ENCODE data around the gene TBC1D8. TPM values are rescaled to one million over a fixed set of nuclear protein-coding genes. Genes with fewer than 3 reads are reported as not detected.

The TBC1D8 gene
- total and polyA plus RNA-seq, 9 of the 15 experiments (the other 6 are each of a cell fraction or from before 2014, with no cell fraction given): 0.36 to 1.3 (median 0.82) TPM

DNA sequence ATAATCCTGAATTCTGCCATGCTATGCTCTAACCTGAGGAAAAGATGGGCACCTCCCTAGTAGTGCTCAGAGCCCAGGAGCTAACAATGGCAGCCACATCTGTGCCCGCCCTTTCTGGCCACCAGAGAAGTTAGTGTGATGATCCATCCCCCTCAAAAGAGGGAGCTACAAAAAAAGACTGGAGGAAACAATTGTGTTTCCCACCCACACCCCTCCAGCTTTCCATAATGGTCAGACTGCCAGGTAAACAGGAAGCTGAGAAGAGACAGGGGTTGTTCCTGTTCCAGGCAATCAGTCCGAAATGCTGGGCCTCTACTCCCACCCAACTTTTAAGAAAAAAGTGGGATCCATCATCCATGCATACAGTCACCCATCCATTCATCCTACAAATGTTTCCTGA is 3.2 kb downstream of the TBC1D8 start (continued):
- no peak for TF ChIP-seq ZNF740 (CRISPR knock-in tag; IDR thresholded peaks at IDR 0.05)
- no peak for TF ChIP-seq ZNF740 (tag; IDR thresholded peaks at IDR 0.05)
- TF ChIP-seq MEIS2 (IDR thresholded peaks at IDR 0.05; ENCODE audit: partially characterized antibody): no peak
- TF ChIP-seq ARID4B (CRISPR knock-in tag; IDR thresholded peaks at IDR 0.05): no peak
- TF ChIP-seq ZNF518B (CRISPR knock-in tag; IDR thresholded peaks at IDR 0.05): no peak
- TF ChIP-seq, protein P1, sequence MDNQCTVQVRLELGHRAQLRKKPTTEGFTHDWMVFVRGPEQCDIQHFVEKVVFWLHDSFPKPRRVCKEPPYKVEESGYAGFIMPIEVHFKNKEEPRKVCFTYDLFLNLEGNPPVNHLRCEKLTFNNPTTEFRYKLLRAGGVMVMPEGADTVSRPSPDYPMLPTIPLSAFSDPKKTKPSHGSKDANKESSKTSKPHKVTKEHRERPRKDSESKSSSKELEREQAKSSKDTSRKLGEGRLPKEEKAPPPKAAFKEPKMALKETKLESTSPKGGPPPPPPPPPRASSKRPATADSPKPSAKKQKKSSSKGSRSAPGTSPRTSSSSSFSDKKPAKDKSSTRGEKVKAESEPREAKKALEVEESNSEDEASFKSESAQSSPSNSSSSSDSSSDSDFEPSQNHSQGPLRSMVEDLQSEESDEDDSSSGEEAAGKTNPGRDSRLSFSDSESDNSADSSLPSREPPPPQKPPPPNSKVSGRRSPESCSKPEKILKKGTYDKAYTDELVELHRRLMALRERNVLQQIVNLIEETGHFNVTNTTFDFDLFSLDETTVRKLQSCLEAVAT (IDR thresholded peaks at IDR 0.05): no peak
- TF ChIP-seq MCM3 (IDR thresholded peaks at IDR 0.05): no peak

All from K562 (cell line).